Keratinocyte (primary cell): ENCODE data around the gene TRAPPC3L.

Source experiments
- CTCF ChIP-seq, 3 experiments: IDR thresholded peaks in 1 of 3; conservative IDR thresholded peaks in 1 of 3; optimal IDR thresholded peaks in 1 of 3; 2 replicates in 2 of 3; 3 replicates in 1 of 3; pipeline versions ENCODE3 to v1.5.1; 2011; ENCODE audit warnings: low read length in 3 of 3, mild to moderate bottlenecking in 3 of 3, moderate library complexity in 2 of 3, control low read depth in 1 of 3, inconsistent platforms in 1 of 3; ENCODE audit not compliant: insufficient read depth in 2 of 3; ENCODE audit errors: extremely low read depth in 1 of 3
- EZH2 ChIP-seq: IDR thresholded peaks from one replicate; pipeline ENCODE4 v1.6.1; 2012; ENCODE audit warnings: inconsistent platforms, mild to moderate bottlenecking, low read length, moderate library complexity

- no peak for TF ChIP-seq CTCF (optimal IDR thresholded peaks at IDR 0.05 in 1 of 3, IDR thresholded peaks at IDR 0.05 in 1 of 3, conservative IDR thresholded peaks at IDR 0.05 in 1 of 3; ENCODE audit: extremely low read depth in 1 of 3, insufficient read depth in 2 of 3, low read length in 3 of 3)
- TF ChIP-seq EZH2 = no peak
Observed at GRCh38 chr6:116518621-116519368, 26.7 kb downstream of the TRAPPC3L start.
